A673 (cell line): ENCODE measurements around the gene RASSF4. TPM values are rescaled to one million over a fixed set of nuclear protein-coding genes. Genes with fewer than 3 reads are reported as not detected.

Source experiments
- BruUV-seq: library from RNA; stranded (reverse); fragments of 400-500 nt; replicated peaks from 2 replicates; lab custom pipeline; 2021; lab: Mats Ljungman, UMichigan
- CTCF ChIA-PET: fragments of 300-600 bp; sonication (Branson Sonifier 250); formaldehyde crosslinking; loops from one replicate; lab custom pipeline; 2022; ENCODE audit warnings: antibody characterized with exemption; lab: Charles Lee
- POLR2A ChIA-PET: fragments of 300-600 bp; sonication (Branson Sonifier 250); formaldehyde crosslinking; loops from one replicate; lab custom pipeline; 2022; ENCODE audit warnings: antibody characterized with exemption; ENCODE audit not compliant: low non-redundant PET; lab: Charles Lee
- DNase-seq: peaks from one replicate; pipeline ENCODE4 v3.0.0-alpha.2; 2015; ENCODE audit warnings: low spot score
- H3K27ac ChIP-seq: fragments of 200-600 bp; sonication (generic); 2 replicates; pipeline ENCODE4 v1.5.1; 2016; ENCODE audit warnings: mixed run types, low read depth, mild to moderate bottlenecking, mixed read lengths, antibody characterized with exemption, low read length; ENCODE audit not compliant: poor library complexity, severe bottlenecking
- H3K27me3 ChIP-seq: fragments of 200-600 bp; sonication (generic); replicated peaks from 2 replicates; pipeline ENCODE4 v1.6.1; 2017; ENCODE audit warnings: mixed run types, low read depth, mild to moderate bottlenecking, mixed read lengths, antibody characterized with exemption, low read length; ENCODE audit not compliant: insufficient read depth, poor library complexity
- H3K36me3 ChIP-seq: fragments of 200-600 bp; sonication (generic); 2 replicates; pipeline ENCODE4 v1.6.1; 2016; ENCODE audit warnings: mixed run types, mild to moderate bottlenecking, mixed read lengths, antibody characterized with exemption, low read length; ENCODE audit not compliant: insufficient read depth, poor library complexity, severe bottlenecking
- H3K4me1 ChIP-seq: fragments of 200-600 bp; sonication (generic); 2 replicates; pipeline ENCODE4 v1.6.1; 2017; ENCODE audit warnings: mixed run types, mild to moderate bottlenecking, mixed read lengths, antibody characterized with exemption, low read length; ENCODE audit not compliant: insufficient read depth, poor library complexity, severe bottlenecking
- H3K4me3 ChIP-seq: fragments of 200-600 bp; sonication (generic); 2 replicates; pipeline ENCODE4 v1.5.1; 2016; ENCODE audit warnings: low read depth, mixed run types, mild to moderate bottlenecking, mixed read lengths, low read length; ENCODE audit not compliant: poor library complexity, severe bottlenecking
- H3K9me3 ChIP-seq: fragments of 200-600 bp; sonication (generic); 2 replicates; pipeline ENCODE4 v1.6.1; 2016; ENCODE audit warnings: mixed run types, low read depth, mild to moderate bottlenecking, mixed read lengths, antibody characterized with exemption, low read length; ENCODE audit not compliant: poor library complexity, severe bottlenecking
- EZH2 ChIP-seq: fragments of 200-600 bp; sonication (generic); IDR thresholded peaks from 2 replicates; pipeline ENCODE4 v1.6.1; 2017; ENCODE audit warnings: borderline replicate concordance, low read depth, mild to moderate bottlenecking, mixed read lengths, antibody characterized with exemption, low read length; ENCODE audit not compliant: poor library complexity, severe bottlenecking
- intact Hi-C: fragments of 100-400 bp; cut with micrococcal nuclease; formaldehyde crosslinking; loops from one replicate; pipeline ENCODE4 v1.10.0; 2022; ENCODE audit not compliant: unreplicated experiment
- total RNA-seq: library from RNA; stranded (reverse); gene quantifications from 2 replicates; pipeline ENCODE4 v1.2.3, GENCODE V29; 2021
- TF ChIP-seq, protein P1 (sequence below): fragments of 300-800, 200-600 bp; sonication (generic); conservative IDR thresholded peaks from 2 replicates; pipeline ENCODE4 v1.5.1; 2017; ENCODE audit warnings: low read depth, mild to moderate bottlenecking, antibody characterized with exemption, low read length, moderate library complexity, mixed read lengths

Gene RASSF4
- total RNA-seq, 1 experiment from 2014 or later = 0.71 TPM

DNA sequence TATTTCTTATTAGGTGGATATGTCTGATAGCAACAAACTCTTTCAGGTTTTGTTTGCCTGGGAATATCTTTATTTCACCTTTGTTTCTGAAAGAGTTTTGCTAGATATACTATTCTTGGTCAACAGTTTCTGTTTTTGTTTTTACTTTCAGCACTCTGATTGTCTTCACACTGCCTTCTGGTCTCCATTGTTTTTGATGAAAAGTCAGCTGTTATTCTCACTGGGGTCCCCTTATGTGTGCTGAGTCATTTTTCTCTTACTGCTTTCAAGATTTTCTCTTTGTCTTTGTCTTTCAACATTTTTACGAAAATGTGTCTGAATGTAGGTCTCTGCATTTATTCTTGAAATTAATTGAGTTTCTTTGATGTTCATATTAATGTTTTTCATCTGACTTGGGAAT lies 15.2 kb upstream of the RASSF4 start:
- H3K9me3 ChIP-seq = peaks cover 8% of the 10 kb centered on the region
- intact Hi-C loops = no loop called here
- H3K4me1 ChIP-seq = no peaks in the 10 kb centered on the region
- DNase-seq = no peak
- no peaks in the 10 kb centered on the region for H3K36me3 ChIP-seq
- H3K27me3 ChIP-seq = no peaks in the 10 kb centered on the region
- TF ChIP-seq, protein P1, sequence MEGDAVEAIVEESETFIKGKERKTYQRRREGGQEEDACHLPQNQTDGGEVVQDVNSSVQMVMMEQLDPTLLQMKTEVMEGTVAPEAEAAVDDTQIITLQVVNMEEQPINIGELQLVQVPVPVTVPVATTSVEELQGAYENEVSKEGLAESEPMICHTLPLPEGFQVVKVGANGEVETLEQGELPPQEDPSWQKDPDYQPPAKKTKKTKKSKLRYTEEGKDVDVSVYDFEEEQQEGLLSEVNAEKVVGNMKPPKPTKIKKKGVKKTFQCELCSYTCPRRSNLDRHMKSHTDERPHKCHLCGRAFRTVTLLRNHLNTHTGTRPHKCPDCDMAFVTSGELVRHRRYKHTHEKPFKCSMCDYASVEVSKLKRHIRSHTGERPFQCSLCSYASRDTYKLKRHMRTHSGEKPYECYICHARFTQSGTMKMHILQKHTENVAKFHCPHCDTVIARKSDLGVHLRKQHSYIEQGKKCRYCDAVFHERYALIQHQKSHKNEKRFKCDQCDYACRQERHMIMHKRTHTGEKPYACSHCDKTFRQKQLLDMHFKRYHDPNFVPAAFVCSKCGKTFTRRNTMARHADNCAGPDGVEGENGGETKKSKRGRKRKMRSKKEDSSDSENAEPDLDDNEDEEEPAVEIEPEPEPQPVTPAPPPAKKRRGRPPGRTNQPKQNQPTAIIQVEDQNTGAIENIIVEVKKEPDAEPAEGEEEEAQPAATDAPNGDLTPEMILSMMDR = no peak
- no peak for TF ChIP-seq EZH2
- no TSS peak for BruUV-seq
- H3K4me3 ChIP-seq = no peak overlapping the region
- ChIA-PET POLR2A (no interaction called here), CTCF (no interaction called here)
- no peak overlapping the region for H3K27ac ChIP-seq

GRCh38 chr10:44946205-44946604 lies 13.4 kb upstream of the RASSF4 start:
- peaks cover 8% of the 10 kb centered on the region for H3K4me1 ChIP-seq
- H3K27ac ChIP-seq = no peak overlapping the region
- no peak for DNase-seq
- no peaks in the 10 kb centered on the region for H3K27me3 ChIP-seq
- no peak for TF ChIP-seq EZH2
- TF ChIP-seq, protein P1 = no peak
- no peaks in the 10 kb centered on the region for H3K36me3 ChIP-seq
- ChIA-PET CTCF (no interaction called here), POLR2A (no interaction called here)
- peaks cover 8% of the 10 kb centered on the region for H3K9me3 ChIP-seq
- BruUV-seq = no TSS peak
- intact Hi-C loops = no loop called here
- no peak overlapping the region for H3K4me3 ChIP-seq

DNA sequence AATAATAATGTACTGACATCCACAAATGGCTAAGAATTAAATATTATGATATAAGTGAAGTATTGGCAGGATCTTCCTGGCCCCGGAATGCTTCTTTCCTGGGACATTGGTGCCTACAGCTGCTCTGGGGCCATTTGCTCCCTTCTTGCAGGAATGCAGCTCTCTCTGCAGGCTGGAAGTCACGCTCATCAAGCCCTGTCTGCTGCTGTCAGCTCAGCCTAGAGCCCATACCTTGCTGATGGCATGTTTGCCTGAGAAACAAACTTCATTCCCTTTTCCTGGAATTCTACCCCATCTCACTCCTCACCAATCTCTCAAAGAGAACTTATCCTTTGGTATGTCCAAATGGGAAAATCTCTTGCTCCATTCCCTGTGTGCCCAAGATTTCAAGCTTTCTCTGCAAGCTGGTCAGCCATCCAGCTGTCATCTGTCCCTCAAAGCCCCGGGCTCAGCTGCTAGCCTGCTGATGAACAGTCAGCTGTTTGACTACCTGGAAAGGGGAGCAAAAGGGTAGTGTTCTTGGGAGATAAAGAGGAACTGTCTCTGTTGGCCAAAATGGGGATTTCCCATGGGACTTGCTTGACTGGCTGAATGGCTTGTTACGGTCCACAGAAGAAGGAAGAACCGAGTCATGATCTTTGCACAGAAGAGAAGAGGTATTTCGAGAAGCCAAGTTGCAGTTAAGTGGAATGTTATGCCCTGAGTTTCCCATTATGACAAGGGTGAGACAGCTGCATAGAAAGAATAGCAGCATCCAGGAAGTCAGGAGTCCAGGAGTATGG lies 12.0 kb upstream of the RASSF4 start:
- H3K27me3 ChIP-seq = no peaks in the 10 kb centered on the region
- BruUV-seq = no TSS peak
- intact Hi-C loops = no loop called here
- POLR2A ChIA-PET = no interaction called here
- no peak overlapping the region for H3K4me3 ChIP-seq
- no peak for DNase-seq
- TF ChIP-seq EZH2 = no peak
- TF ChIP-seq, protein P1 = no peak
- H3K4me1 ChIP-seq = peaks cover 8% of the 10 kb centered on the region
- peaks cover 8% of the 10 kb centered on the region for H3K9me3 ChIP-seq
- CTCF ChIA-PET = interaction anchor here (1.6 kb wide), 1 partner anchor 15 kb away, joined by 3 read pairs; no protein-coding TSS in a partner anchor
- H3K36me3 ChIP-seq = no peaks in the 10 kb centered on the region
- no peak overlapping the region for H3K27ac ChIP-seq
